Measurements from ENCODE around the gene DCLK2. TPM values are rescaled to one million over a fixed set of nuclear protein-coding genes. Genes with fewer than 3 reads are reported as not detected.

DCLK2 gene
- total and polyA plus RNA-seq, 9 donors = 4.4 to 9.8 (median 7.2) TPM

DNA sequence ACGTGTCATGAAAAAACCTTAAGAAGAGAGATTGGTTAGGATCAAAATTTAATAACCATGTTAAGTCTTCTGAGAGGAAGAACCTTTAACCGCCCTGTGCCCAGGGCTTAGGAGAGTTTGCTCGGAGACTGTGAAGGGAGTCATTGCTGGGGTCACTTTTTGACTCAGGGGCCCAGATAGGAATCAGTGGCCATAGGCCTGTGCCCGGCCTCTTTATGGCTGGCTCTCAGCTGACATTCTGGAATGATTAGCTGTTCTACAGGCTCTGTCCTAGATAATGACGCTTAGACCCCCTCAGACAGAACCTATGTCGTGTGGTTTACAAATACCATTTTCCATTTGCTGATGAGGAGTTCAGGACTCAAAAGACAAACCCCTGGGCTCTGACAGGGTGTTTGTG, 174.1 kb downstream of the DCLK2 start:
- H3K36me3 ChIP-seq = no peaks in the 10 kb centered on the region

GRCh38 chr4:150252741-150253140, 174.5 kb downstream of the DCLK2 start:
- H3K27ac ChIP-seq = no peak overlapping the region
- DNase-seq = no peak

More for the DNA sequence above, 174.1 kb downstream of the DCLK2 start:
- H3K4me1 ChIP-seq (ENCODE audit: insufficient read depth) = no peaks in the 10 kb centered on the region
- H3K27me3 ChIP-seq = no peaks in the 10 kb centered on the region
- no peak for DNase-seq
- intact Hi-C loops (cut with DNase I) = no loop called here
- no peaks in the 10 kb centered on the region for H3K9me3 ChIP-seq
- TF ChIP-seq CTCF (IDR thresholded peaks at IDR 0.05) (no peak), POLR2A (IDR thresholded peaks at IDR 0.05) (no peak), EP300 (IDR thresholded peaks at IDR 0.05) (no peak)
- H3K4me3 ChIP-seq = no peak overlapping the region
- no peak overlapping the region for H3K27ac ChIP-seq
- WGBS, 3 donors = 92 to 93% (median 93%) methylated on average over 6 of the region's 6 CpGs

GRCh38 chr4:150253416-150253815, 175.2 kb downstream of the DCLK2 start:
- WGBS, 3 donors = 93 to 96% (median 95%) methylated on average over 11 of the region's 11 CpGs
- Histone ChIP-seq H3K36me3 (no peaks in the 10 kb centered on the region), H3K27me3 (no peaks in the 10 kb centered on the region), H3K9me3 (no peaks in the 10 kb centered on the region), H3K4me3 (no peak overlapping the region), H3K27ac (no peak overlapping the region), H3K4me1 (ENCODE audit: insufficient read depth) (no peaks in the 10 kb centered on the region)
- intact Hi-C loops (cut with DNase I) = no loop called here
- TF ChIP-seq POLR2A (IDR thresholded peaks at IDR 0.05) (no peak), CTCF (IDR thresholded peaks at IDR 0.05) (no peak), EP300 (IDR thresholded peaks at IDR 0.05) (no peak)
- DNase-seq = no peak

More at GRCh38 chr4:150252741-150253140, 174.5 kb downstream of the DCLK2 start:
- 90 to 98% (median 93%) methylated on average over 7 of the region's 7 CpGs for WGBS, 3 donors
- Histone ChIP-seq H3K4me1 (ENCODE audit: insufficient read depth) (no peaks in the 10 kb centered on the region), H3K36me3 (no peaks in the 10 kb centered on the region), H3K9me3 (no peaks in the 10 kb centered on the region), H3K27me3 (no peaks in the 10 kb centered on the region), H3K4me3 (no peak overlapping the region)
- intact Hi-C loops (cut with DNase I) = no loop called here
- no peak for TF ChIP-seq CTCF (IDR thresholded peaks at IDR 0.05)

DNA sequence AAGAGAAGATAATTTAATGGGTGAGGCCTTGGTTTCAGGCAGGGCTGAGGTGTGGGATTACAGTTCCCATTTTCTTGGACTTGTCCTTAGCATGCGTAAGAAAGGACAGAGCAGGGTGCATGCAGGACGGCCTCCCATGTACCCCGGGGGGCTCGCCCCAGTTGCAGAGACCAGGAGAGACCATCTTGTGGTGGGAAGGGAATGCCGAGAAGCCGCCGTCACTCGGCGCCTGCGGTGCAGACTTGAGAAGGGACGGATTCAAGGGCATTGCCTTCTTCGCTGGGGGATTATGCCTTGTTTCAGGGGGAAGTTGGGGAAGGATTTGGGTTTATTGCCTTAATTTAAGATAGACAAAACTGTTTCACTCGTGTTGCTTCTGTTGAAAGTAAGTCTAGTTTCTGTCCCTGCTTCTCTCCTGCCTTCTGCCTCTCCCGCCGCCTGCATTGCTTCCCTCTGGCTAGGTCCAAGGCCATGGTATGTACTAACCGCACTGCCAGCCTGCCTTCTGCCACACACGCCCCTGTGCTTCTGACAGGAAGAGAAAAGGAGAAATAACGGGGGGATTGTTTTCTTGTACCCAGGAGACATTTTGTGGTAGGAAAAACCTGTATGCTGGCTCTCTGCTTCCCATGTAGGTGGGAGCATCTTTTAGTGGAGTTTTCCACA, 175.9 kb downstream of the DCLK2 start:
- no peaks in the 10 kb centered on the region for H3K36me3 ChIP-seq
- no peaks in the 10 kb centered on the region for H3K9me3 ChIP-seq
- no peak overlapping the region for H3K4me3 ChIP-seq
- TF ChIP-seq EP300 (IDR thresholded peaks at IDR 0.05) (no peak), POLR2A (IDR thresholded peaks at IDR 0.05) (no peak), CTCF (IDR thresholded peaks at IDR 0.05) (no peak)
- WGBS, 3 donors = 95 to 96% (median 96%) methylated on average over 18 of the region's 18 CpGs
- no peak overlapping the region for H3K27ac ChIP-seq
- no peaks in the 10 kb centered on the region for H3K27me3 ChIP-seq
- H3K4me1 ChIP-seq (ENCODE audit: insufficient read depth) = no peaks in the 10 kb centered on the region
- intact Hi-C loops (cut with DNase I) = no loop called here
- DNase-seq = no peak

Measured in ovary (tissue), 9 donors.